Stimulated activated CD4-positive, alpha-beta T cell treated with anti-CD3 and anti-CD28 coated beads, TNF-alpha, amount 100 ng/mL, for 48 hours (primary cell): ENCODE measurements around the gene ENOSF1.
A peak's percentile ranks its signal among the peaks of the same experiment; 100 is the strongest.
"Not testable (repeated sequence)": the region's sequence is repeated elsewhere in the genome, so short reads cannot be mapped to it uniquely, and the experiment has no call there.

ENCODE experiments used
- DNase-seq, 3 donors: peaks; one replicate each; pipeline ENCODE4 v3.0.0-alpha.2; 2020; ENCODE audit warnings: low read depth in 3 of 3

ENOSF1 gene

DNA sequence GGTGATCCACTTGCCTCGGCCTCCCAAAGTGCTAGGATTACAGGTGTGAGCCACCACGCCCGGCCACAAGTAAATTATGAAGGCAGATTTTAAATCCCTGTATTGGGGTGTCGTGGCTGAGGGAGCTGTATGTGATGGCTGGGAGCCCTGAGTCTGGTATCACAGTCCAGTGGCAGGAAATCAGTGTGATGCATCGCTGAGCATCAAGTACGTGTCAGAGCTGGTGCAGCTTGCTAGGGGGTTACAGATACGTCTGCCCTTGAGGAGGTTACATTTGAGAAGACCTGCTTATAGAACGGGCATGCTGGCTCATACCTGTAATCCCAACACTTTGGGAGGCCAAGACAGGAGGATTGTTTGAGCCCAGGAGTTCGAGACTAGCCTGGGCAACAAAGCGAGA lies 4.3 kb downstream of the ENOSF1 start:
- no peak for DNase-seq

- DNase-seq: no peak
These were observed 6.0 kb downstream of the ENOSF1 start for GRCh38 chr18:706405-706804.

DNA sequence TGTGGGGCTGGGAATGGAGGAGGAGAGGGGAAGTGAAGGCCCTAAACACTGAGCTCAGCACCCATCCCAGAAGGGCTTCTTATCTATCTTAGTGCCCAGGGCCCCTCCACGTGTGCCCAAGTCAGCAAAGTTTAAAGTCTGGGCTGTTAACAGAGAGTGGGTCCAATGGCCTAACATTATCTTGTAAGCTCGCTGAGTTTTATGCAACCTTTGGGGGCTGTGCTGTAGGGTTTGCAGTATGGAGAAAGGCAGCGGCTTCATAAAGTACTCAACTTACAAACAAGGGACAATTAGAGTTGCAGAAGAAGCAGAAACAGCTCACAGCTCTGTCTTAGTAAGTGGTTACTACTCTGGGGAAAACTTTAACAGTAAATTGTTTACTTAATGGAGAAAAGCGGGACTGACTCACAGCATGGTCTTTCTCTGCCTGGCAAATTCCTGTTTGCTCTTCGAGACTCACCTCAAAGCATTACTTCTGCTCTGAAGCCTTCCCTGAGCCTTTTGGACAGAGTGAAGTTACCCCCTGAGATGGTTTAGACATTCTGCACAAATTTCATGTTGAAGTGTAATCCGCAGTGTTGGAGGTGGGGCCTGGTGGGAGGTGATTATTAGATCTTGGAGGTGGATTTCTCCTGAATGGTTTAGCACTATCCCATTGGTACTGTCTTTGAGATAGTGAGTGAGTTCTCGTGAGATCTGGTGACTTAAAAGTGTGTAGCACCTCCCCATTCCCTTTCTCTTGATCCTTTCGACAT lies 9.0 kb downstream of the ENOSF1 start:
- no peak for DNase-seq

DNA sequence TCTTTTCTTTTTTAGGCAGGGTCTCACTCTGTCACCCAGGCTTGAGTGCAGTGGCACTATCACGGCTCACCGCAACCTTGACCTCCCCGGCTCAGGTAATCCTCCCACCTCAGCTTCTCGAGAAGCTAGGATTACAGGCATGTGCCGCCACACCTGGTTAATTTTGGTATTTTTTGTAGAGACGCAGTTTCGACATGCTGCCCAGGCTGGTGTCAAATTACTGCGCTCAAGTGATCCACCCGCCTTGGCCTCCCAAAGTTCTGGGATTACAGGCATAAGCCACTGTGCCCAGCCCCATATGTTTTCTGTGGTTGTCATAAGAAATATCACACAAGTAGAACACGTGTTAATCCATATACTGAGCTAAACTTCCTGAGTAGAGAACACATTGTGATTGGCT lies 14.6 kb downstream of the ENOSF1 start:
- DNase-seq: no peak

GRCh38 chr18:697012-697411 lies 15.4 kb downstream of the ENOSF1 start:
- no peak for DNase-seq

GRCh38 chr18:693466-694187 lies 18.8 kb downstream of the ENOSF1 start:
- DNase-seq: no peak

GRCh38 chr18:692824-693223 lies 19.6 kb downstream of the ENOSF1 start:
- no peak for DNase-seq

- no peak for DNase-seq
These were observed 24.1 kb downstream of the ENOSF1 start for GRCh38 chr18:688323-688722.

- DNase-seq: no peak
These were observed 25.9 kb downstream of the ENOSF1 start for GRCh38 chr18:686339-687111.

- DNase-seq: no peak
These were observed 27.0 kb downstream of the ENOSF1 start for GRCh38 chr18:685438-685837.

DNA sequence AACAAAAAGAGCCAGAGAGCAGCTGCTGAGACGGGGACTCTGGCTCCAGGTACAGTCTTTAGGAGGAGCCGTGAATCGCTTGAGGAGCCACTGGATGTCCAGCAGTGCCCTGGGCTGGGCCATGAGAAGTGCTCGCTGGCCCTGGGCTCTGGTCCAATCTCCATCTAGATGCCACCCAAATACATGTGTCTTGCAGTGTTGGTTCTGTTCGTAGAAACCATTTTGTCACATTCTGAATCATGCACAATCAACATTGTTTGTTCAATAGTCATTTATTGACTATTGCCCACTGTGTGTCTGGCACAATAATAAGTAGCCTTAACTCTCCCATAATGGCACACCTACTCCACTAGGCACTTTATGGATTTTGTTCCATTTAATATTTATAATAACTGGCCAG lies 28.9 kb downstream of the ENOSF1 start:
- DNase-seq: no peak

GRCh38 chr18:682833-683232 lies 29.6 kb downstream of the ENOSF1 start:
- no peak for DNase-seq

DNA sequence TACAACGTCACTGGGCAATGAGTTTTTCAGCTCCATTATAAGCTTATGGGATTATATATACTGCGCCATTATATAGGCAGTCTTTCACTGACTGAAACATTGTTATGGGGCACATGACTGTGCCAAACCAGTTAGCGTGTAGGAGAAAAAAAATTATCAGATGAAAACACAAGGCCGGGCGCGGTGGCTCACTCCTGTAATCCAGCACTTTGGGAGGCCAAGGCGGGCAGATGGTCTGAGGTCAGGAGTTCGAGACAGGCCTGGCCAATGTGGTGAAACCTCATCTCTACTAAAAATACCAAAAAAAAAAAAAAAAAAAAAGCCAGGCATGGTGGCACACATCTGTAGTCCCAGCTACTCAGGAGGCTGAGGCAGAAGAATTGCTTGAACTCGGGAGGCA lies 30.0 kb downstream of the ENOSF1 start:
- DNase-seq: not testable (repeated sequence)

GRCh38 chr18:681985-682384 lies 30.4 kb downstream of the ENOSF1 start:
- peak; percentile 16 to 18 (median 17) for DNase-seq

GRCh38 chr18:680392-680791 lies 32.0 kb downstream of the ENOSF1 start:
- no peak for DNase-seq

DNA sequence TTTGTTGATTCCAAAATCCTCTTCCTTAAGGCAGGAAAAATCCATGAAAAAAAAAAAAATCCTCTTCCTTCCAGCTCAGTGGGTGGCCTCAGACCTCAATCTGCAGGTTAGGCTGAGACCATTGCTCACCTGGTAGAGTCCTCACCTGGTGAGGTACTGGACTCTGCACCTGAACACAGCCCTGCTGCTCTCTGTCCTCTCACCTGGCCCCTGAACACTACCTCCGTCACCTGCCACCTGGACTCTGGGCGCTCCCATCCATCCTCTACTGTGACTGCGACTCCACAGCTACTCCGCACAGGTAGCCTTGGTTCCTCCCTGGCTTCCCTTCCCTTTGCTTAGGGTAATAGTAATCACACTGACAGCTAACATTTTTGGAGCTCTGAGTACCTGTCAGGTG lies 32.9 kb downstream of the ENOSF1 start:
- DNase-seq: no peak

DNA sequence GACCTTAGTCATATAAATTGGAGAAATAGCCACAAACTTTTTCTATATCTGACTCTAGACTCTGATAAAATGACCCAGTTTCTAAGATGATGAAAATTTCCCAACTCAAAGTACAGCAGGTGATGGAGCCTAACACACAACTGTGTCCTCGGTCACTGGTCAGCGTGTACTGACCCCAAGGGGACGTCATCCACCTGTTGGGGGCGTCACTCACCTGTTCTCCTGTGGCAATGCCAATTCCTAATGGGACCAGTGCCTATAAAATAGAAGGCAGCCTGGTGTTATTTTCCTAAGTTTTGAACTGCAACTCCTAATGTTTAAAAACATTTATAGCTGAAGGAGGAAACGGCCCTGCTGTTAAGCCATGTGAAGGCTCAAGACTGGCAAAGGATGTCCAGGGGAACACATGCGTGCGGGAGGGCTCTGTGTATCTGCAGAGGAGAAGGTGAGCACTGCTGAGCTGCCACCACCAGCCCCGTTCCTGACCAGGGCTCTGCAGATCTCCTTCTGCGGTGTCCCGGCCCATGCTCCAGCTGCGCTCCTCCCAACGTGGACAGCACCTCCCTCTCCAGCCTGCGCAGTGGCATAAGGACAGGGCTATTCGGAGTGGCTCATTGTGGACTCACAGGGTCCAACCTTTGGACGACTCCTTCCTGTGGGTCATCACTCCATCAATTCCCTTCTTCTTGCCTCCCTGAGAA lies 33.8 kb downstream of the ENOSF1 start:
- DNase-seq: no peak

DNA sequence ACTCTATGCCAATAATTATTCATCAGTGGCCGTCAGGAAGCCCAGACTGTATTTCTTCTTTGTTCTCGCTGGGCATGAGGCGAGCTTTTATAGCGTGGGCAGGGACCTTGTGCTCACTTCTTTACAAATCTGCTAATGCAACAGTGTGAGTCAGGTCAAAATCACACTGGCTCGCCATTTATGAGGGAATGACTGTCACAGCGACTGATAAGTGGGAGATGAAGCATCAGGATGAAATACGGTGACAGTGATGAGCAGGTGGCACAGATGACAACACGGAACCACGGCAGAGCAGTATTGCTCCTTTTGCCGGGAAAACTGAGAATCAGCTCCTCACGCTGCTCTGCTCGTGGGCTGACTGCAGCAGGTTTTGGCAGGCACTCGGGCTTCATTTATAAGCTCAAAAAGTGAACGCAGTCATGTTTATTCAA lies 34.5 kb downstream of the ENOSF1 start:
- DNase-seq: no peak

GRCh38 chr18:677145-677544 lies 35.3 kb downstream of the ENOSF1 start:
- DNase-seq: no peak

- DNase-seq: no peak
These were observed 35.7 kb downstream of the ENOSF1 start for GRCh38 chr18:676736-677135.

- DNase-seq: no peak
These were observed 36.4 kb downstream of the ENOSF1 start for GRCh38 chr18:676069-676468.

DNA sequence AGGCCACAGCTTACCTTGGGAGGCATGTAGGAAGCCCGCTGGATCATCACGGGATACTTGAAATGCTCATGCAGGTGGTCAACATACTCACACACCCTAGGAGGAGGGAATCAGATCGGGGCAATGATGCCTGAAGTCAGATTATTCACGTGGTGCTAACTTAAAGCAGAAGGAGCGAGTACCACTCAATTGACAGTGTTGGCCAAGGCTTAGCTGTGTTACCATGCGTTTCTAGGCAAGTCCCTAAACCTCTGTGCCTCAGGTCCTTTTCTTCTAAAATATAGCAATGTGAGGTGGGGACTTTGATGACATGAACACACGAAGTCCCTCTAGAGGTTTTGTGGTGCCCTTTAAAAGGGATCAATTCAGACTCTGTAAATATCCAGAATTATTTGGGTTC lies 37.1 kb downstream of the ENOSF1 start:
- no peak for DNase-seq
